ENCODE measurements around the gene CEP112.

GRCh38 chr17:65914784-65915342 lies 277.1 kb downstream of the CEP112 start:
- no peak for TF ChIP-seq MXI1 (IDR thresholded peaks at IDR 0.05; ENCODE audit: low read depth, low read length)
- TF ChIP-seq POLR2A (IDR thresholded peaks at IDR 0.05; ENCODE audit: low read depth, low read length) = no peak
- TF ChIP-seq ATF3 (IDR thresholded peaks at IDR 0.05; ENCODE audit: borderline replicate concordance, extremely low read depth, low read depth, low read length) = no peak
- no peak for TF ChIP-seq CTCF (IDR thresholded peaks at IDR 0.05 in 2 of 3, conservative IDR thresholded peaks at IDR 0.05 in 1 of 3; ENCODE audit: control insufficient read depth in 2 of 3, extremely low read depth in 1 of 3, insufficient read depth in 1 of 3, low read depth in 3 of 3, low read length in 3 of 3)
- TF ChIP-seq RFX5 (IDR thresholded peaks at IDR 0.05; ENCODE audit: low read depth, low read length) = no peak

Measured in GM12878 (cell line).